OCI-LY3 (cell line): ENCODE results near the gene ATP2A3.

Experiments used
- EZH2phosphoT487 ChIP-seq: fragments of 200-600 bp; shearing (Covaris generic); IDR thresholded peaks from 2 replicates; pipeline ENCODE4 v1.6.1; 2018; ENCODE audit warnings: antibody characterized with exemption, mixed run types, low read depth
- TF ChIP-seq, protein P1 (sequence below): fragments of 200-600, 300-600 bp; sonication (generic); IDR thresholded peaks from 2 replicates; pipeline ENCODE4 v1.5.1; 2014; ENCODE audit warnings: antibody characterized with exemption, low read length, low read depth

DNA sequence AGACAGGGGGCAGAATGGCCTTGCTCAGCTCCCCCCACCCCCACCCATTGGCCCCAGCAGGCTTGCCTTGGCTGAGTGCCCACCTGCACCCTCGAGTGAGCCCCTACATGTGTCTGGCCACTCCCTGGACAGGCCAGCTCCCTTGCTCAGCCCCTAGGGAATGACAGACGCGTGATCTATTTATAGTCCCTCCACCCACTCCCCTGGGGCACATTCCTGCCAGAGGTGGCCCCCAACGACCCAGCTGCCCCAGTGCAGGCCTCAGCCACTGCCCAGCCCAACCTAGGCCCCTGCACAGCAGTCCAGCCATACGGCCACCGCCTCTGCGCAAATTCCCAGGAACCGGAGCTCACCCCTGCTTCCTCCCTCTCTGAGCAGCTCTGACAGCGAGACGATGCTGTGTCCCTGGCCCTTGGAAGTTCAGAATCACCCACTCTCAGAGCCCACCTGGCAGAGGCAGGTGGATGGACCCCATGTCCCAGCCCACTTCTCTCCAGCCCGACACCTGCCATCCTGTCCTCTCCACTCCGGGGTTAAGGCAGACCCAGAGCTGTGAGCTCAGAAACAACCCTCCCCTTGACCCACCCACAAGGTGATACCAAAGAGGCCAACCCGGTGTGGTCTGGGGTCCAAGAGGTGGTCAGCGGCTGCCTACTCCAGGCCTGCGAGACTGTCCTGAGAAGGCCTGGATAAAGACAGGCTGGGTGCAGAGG, 36.5 kb downstream of the ATP2A3 start:
- no peak for TF ChIP-seq EZH2phosphoT487
- TF ChIP-seq, protein P1, sequence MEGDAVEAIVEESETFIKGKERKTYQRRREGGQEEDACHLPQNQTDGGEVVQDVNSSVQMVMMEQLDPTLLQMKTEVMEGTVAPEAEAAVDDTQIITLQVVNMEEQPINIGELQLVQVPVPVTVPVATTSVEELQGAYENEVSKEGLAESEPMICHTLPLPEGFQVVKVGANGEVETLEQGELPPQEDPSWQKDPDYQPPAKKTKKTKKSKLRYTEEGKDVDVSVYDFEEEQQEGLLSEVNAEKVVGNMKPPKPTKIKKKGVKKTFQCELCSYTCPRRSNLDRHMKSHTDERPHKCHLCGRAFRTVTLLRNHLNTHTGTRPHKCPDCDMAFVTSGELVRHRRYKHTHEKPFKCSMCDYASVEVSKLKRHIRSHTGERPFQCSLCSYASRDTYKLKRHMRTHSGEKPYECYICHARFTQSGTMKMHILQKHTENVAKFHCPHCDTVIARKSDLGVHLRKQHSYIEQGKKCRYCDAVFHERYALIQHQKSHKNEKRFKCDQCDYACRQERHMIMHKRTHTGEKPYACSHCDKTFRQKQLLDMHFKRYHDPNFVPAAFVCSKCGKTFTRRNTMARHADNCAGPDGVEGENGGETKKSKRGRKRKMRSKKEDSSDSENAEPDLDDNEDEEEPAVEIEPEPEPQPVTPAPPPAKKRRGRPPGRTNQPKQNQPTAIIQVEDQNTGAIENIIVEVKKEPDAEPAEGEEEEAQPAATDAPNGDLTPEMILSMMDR: no peak
